Stimulated activated CD4-positive, alpha-beta T cell treated with anti-CD3 and anti-CD28 coated beads, TNF-alpha, amount 100 ng/mL, for 1 hour (primary cell): ENCODE results near the gene KDM3B.
"Not testable (repeated sequence)": the region's sequence is repeated elsewhere in the genome, so short reads cannot be mapped to it uniquely, and the experiment has no call there.

ENCODE experiments used
- DNase-seq, 3 donors: peaks; one replicate each; pipeline ENCODE4 v3.0.0-alpha.2; 2020; ENCODE audit warnings: low read depth in 3 of 3, low spot score in 1 of 3

The KDM3B gene

DNA sequence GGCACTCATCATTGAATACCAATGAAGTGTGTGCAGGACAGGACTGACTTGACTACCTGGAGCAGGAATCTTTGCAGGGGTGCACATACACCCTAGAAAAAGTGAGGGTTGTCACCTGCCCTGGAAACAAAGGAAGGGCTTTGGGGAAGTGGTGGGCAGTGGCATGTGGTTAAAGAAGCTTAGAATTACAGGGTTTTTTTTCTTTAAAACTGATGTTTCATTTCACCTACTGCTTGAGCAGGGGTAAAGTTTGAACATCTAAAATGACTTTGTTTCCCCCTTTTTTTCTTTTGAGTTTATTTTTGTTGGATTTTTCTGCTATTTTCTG, 2.0 kb upstream of the KDM3B start:
- no peak for DNase-seq

DNA sequence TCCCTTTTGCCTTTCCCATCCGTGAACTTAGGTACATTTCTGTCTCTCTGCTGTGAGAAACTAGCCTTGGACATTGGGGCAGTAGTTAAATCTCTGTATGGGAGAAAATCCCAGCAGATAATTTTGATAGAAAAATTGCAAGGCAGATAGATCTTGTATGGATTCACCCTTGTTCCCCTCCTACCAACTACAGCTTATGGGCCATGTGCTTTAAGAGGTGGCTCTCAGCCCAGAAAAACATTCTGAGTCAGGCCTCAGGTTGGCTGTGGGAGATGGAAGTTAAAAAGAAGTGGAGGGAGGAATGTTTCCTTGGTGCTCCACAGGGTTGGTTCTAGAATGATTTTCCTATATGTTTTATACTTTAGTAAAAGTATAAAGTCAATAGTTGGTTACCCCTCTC, 1.4 kb upstream of the KDM3B start:
- no peak for DNase-seq

DNA sequence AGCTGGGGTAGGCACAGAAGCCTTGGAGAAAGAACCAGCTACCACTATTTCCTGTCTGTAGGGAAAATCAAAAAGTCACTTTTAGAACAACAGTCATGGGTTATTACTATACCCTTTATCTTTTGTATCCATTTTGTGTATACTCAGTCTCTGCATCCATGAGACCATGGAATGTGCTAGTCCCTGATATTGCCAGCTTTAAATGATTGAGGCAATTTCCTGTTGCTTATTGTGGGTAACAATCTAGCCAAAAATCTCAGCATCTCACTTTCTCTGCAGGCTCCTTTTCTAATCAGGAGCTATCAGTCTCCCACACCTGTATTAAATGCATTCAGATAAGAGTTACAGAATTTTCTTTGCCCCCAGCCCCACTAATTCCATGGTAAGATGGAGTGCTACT, 968 bp upstream of the KDM3B start:
- DNase-seq, result no peak

DNA sequence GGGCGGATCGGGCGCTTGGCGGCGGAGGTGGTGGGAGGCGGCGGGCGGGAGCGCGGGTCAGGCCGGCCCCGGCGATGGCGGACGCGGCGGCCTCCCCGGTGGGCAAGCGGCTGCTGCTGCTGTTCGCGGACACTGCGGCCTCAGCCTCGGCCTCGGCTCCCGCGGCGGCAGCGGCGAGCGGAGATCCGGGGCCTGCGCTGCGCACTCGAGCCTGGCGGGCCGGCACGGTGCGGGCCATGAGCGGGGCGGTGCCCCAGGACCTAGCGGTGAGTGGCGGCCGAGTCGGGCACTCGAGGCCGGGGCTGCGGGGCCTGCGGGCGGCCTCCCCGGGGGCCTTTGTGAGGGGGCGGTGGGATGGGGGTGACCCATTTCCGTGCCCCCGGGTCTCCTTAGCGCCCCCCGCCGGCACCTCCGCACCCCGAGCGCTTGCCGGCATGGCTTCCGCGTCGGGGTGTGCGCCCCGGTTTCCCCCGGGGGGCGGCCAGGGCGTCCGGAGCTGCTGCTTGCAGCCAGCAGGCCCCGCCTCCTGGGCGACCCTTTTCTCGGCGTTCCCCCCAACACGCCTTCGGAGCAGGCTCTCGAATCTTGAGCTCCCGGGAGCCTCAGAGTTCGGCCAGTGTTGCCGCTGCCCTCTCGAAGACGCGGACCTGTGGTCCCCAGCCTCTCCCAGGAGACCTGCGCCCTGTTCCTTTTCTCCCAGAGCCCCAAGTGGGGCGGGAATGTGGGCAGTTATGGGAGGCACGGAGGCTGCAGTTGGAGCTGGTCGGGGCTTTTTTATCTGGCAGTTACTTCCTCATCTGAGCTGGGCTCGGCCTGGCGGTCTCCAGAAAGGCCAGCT, 456 bp downstream of the KDM3B start:
- peak; percentile 37 to 57 (median 39) for DNase-seq

DNA sequence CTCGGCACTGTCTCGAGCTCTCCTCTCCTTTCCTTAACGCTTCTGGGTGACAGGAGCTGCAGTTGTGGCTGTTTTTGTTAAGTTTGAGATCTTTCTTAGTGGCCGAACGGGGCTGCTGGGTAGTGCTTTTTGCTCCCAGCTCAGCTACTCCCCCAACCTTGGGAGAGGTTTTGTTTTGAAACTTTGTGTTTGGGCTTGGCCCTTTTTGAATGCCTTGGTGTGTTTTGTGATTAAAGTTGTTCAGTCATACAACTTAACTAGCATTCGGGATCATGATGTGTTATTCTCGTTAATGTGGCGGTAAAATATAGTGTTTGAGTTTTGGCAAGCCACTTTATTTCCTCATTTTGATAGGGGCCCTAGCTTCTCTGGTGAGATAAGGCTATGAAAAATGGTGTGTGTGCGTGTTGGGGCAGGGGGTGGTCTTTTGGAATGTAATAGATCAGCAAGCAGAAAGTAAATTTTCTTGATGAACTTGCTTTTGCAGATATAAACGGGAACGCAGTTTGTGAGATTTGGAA, 1.1 kb downstream of the KDM3B start:
- no peak for DNase-seq

DNA sequence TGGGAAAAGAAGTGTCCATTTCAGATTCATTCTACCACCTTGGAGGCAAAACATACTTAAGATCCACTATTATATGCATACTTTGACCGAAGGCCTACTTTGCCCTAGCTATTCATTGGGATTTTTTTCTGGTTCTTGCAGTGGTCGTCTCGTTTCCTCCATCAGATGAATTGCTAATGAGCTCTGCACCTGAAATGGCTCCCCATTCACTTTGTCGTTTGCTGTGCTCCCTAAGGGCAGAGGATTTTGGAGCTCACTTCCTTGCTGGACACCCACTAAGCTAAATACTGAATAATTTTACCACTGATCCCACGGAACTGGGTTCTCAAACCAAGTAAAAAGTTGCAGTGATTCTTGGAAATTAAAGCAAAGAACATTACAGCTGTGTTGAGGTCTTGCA, 1.9 kb downstream of the KDM3B start:
- DNase-seq, result no peak

DNA sequence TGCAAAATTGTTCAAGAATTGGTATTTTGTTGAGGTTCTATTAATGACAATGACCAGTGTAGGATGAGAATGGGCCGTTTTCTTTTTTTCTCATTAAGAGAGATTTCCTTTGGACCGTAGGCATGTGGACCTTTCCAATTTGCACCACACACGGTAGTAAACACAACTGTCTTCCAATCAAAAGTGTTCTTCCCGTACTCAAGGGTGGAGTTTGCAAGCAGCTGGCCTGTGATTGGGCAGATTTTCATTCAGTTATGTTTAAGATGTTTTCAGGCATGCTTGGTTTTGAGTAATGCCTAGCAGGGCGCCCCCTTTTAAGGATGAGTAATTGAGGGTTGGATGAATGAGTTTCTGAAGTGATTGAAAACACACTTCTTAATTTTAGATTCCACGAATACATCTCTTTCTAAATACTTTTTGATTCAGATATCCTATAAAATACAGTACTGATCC, 2.5 kb downstream of the KDM3B start:
- DNase-seq, result no peak

DNA sequence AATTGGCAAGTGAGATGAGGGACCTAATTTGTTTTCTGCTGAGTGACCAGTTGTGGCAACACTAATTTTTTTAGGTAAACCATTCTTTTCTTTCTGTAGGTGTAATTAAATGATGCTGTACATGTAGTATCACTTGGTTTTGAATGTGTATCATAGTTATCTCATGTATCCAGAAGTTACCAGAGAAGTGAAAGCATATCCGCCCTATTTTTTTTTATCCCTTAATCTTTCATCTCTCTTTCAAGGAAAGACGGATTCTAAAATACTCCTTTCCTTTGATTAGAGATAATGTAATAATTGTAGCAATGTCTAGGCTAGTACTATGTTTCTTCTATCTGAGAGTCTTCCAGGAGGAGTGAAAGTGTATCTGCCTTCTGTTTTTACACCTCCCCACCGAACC, 7.1 kb downstream of the KDM3B start:
- DNase-seq, result no peak

DNA sequence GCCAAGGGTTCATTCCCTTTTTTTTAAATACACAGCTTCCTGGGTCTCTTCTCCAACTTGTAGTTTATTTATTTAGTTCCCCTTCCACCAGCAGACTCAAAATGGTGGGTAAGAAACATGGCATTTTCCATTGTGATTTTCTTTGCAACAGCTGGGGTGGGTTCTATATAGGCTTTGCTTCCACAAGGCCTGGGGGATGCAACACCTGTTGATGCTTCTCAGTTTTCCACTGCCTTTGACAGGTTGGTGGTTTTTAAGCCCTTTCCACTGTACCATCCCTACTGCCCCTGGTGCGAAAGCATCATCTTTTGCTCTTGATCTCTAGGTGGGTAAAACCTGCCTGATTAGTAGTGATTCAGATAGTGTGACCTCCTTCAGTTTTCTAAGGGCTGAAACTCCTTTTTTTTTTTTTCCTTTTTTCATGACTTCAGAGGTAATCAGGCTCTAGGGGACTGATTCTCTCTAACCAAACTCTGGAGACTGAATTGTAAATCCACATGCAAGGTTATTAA, 8.5 kb downstream of the KDM3B start:
- DNase-seq, result no peak

DNA sequence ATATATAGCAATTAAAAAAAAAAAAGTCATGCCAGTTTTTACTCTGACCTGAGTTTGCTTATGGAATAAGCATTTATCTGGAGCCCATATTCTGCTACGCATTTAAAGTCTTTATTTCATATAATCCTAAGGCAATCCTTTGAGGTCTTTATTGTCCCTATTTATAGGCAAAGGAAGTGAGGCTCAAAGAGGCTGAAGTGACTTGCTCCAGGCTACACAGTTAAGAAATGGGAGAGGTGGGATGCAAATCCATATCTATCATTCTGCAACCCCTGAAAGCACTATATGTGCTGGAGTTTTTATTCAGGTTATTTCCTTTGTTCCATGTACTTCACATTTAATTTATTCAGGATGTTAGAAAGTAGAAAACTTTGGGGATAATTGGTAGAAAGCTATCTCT, 12.1 kb downstream of the KDM3B start:
- no peak for DNase-seq

DNA sequence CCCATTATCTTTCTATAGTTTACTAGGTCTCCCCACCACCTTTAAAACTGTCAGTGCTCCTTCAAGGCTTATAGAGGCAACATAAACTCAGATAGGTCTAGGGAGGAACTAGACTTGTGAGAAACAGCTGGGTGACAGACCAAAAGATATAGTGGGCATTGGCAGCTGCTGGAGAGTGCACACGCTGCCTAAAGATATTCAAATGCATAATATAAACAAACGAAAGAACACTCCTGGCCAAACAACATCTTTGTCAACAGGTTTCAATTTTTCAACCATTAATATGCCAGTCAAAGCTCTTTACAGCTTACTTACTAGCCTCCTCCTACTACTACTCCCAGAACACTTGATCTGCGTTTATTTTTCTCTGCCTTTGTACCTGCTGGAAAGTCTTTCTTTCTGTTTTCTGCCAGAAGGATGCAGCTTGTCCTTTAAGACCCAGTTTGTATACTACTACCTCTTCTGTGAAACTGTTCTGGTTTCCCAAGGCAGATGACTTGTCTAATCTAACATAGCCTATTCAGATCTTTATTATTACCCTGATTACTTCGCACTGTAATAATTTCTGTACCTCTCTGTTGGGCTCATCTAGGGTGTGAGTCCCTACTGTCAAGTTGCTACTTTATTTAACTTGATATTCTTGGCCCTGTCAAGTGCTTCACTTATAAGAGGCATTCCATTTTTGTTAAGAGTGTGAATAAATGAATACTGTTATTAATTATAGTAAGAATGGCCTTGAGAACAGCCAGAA, 14.3 kb downstream of the KDM3B start:
- no peak for DNase-seq

DNA sequence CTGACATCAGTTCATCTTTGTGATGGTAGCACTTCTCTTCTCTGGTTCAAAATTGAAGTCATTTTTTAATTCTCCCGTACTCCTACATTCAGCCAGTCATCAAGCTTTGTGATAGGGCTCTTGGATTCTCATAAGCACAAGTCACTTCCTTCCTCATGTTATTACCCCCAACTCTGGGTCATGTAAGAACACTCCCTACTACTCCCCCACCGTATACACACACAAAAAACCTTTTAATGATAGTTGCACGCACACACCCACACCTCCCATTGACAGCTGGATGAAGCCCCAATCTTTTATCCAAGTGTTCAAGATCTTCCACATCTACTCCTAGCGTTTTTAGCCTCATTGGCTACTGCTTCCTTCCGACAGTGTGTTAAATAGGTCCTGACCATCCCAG, 16.8 kb downstream of the KDM3B start:
- no peak for DNase-seq

DNA sequence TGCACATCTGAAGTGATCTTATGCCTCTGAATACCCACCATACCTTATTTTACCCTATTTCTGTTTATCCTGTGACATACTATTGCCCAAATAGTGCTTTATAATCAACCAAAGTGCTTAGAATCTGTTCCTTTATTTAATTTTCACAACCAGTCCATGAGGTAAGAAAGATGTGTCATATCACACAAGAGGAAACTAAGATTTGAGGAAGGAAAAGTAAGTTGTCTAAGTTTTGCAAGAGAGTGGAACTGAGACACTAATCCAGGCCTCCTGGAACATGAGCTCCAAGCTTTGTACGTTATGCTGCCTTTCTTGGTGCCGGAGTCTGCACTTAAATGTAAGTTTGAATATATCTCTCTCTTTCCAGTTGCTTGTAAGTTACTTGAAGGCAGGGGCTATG, 17.2 kb downstream of the KDM3B start:
- no peak for DNase-seq

DNA sequence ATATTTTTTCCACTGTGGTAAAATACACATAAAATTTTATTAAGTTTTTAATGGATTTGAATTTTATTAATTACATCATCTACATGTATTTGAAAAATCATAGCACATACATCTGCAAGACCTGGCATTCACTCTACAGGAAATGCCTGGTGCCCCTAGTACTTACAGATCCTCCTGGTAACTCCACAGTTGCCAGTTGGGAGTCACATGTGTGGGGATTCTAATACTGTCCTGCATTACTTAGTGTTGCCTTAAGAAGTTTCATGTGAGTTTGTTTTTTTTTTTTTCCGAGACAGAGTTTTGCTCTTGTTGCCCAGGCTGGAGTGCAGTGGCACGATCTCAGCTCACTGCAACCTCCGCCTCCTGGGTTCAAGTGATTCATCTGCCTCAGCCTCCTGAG, 18.1 kb downstream of the KDM3B start:
- DNase-seq, result no peak

DNA sequence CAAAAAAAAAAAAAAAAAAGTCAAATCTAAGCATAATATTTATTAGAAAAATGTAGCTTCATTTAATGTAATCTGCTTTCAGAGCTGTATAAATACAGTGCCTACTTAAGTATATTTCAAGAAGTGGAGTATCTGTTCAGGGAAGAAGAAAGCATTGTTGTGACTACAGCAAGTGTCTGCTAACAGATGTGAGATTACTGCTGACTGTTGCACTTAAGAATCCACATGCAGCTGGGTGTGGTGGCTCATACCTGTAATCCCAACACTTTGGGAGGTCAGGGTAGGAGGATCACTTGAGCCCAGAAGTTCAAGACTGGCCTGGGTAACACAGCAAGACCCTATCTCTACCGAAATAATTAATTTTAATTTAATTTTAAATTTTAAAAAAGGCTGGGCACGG, 19.0 kb downstream of the KDM3B start:
- DNase-seq, result no peak

DNA sequence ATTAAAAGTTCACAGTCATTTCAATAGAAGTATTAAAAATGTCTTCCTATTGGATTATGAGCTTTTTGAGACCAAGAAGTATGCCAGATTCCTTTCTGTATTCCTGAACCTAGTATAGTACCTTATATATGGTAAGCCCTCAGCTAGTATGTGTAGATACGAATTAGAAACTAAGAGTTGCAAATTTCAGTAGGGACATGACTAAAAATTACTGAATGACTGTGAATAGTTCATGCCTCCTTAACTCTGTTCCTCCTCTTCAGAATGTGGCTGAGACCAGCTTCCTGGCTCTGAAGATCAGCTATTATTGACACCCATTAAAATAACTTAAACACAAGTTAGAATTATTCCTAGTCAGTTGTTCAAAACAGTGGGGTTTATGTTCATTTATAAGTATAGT, 19.7 kb downstream of the KDM3B start:
- no peak for DNase-seq

DNA sequence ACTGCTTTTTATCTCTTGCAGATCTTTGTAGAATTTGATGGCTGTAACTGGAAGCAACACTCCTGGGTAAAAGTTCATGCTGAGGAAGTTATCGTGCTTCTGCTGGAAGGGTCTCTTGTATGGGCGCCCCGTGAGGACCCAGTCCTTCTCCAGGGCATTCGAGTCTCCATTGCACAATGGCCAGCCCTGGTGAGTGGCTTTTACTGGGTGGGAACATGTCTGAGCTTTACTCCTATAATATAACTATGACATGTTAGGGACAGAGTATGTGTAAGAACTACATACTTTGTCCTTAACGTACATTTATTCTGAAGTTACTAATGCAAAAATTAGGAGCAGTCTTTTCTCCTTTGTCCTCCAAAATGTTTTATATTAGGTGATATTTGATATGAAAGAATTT, 20.2 kb downstream of the KDM3B start:
- no peak for DNase-seq

DNA sequence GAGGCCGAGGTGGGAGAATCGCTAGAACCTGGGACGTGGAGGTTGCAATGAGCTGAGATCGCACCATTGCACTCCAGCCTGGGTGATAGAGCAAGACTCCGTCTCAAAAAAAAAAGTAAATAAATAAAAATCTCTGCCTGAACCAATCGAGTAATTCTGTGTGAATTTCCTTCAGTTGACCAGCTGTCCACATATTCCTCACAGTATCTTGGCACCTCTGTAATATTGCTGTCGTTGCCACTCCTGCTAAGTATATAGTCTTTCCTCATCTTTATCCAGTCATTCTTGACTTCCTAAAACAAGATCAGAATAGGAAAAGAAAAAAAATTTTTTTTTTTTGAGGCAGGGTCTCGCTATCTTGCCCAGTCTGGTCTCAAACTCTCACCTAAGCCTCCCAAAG, 29.9 kb downstream of the KDM3B start:
- no peak for DNase-seq

DNA sequence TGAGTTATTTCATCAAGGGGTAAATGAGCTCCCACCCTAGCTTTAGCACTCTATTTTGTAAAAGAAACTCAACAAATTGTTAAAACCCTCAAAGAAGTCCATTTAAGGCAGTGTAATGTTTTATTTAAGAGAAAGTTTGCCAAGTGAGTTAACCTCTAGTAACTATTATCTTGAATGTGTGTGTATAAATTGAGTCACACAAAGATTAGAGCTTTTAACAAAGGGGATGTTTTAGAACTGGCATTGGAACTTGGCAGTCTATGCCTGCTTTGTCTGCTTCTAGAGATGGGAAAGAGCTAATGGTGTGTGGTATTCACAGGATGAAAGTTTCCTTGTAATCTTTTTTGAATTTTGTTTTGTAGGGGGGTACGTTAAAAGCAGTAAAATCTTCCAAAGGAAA, 33.2 kb downstream of the KDM3B start:
- no peak for DNase-seq

DNA sequence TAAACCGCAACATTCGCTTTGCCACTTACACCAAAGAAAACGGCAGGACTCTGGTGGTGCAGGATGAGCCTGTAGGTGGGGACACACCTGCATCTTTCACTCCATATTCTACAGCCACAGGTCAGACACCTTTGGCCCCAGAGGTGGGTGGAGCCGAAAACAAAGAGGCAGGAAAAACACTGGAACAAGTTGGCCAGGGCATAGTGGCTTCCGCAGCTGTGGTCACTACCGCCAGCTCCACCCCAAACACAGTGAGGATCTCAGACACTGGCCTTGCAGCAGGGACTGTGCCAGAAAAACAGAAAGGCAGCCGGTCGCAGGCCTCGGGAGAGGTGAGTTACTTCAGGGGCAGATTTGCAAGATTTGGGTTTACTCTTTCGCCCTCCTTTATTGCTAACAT, 33.8 kb downstream of the KDM3B start:
- DNase-seq, result no peak

DNA sequence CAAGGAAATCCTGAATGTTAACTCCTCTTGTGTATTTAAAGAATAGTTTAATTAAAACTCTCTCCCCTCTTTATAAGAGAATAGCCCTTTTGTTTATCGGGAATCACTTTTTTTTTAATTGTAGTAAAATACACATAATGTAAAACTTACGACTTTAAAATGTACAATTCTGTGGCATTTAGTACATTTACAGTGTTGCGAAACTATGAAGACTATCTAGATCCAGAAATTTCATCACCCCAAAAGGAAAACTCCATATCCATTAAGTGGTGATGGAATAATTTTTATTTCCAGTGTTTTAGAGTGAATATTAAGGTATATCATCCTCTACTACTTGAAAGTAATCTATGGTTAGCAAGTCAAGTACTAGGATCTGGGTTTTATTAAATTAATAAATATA, 36.8 kb downstream of the KDM3B start:
- no peak for DNase-seq

DNA sequence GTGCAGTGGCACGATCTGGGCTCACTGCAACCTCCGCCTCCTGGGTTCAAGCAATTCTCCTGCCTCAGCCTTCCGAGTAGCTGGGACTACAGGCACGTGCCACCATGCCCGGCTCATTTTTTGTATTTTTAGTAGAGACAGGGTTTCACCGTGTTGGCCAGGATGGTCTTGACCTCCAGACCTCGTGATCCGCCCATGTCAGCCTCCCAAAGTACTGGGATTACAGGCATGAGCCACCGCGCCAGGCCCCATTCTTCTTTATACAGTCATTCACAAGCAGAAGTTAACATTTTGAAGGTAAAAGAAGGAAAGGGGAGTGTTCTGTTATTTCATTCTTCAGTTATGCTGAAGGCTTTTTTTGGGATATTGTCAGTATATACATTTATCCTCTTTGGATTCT, 37.4 kb downstream of the KDM3B start:
- DNase-seq, result not testable (repeated sequence)
